Coronary artery (tissue), 2 donors: ENCODE data around the gene SLC1A5.
"Not testable (repeated sequence)": the region's sequence is repeated elsewhere in the genome, so short reads cannot be mapped to it uniquely, and the experiment has no call there.

ENCODE experiments used
- DNase-seq: peaks from one replicate; pipeline ENCODE4 v3.0.0-alpha.2; 2017; ENCODE audit warnings: low spot score
- H3K27ac ChIP-seq, 2 donors: fragments of 200-600 bp; sonication (generic); one replicate each; pipeline ENCODE4 v1.5.1; 2016 to 2019
- H3K4me3 ChIP-seq: fragments of 200-600 bp; sonication (generic); 2 replicates; pipeline ENCODE4 v1.5.1; 2016; ENCODE audit warnings: mild to moderate bottlenecking, moderate library complexity
- CTCF ChIP-seq: fragments of 200-600 bp; sonication (generic); IDR thresholded peaks from one replicate; pipeline ENCODE4 v1.5.1; 2019; ENCODE audit warnings: antibody characterized with exemption

The SLC1A5 gene

GRCh38 chr19:46786236-46787039 is 2.0 kb downstream of the SLC1A5 start:
- no peak for TF ChIP-seq CTCF
- Histone ChIP-seq H3K27ac (peak overlapping the region; percentile 94 to 95), H3K4me3 (peak overlapping the region; percentile 91)
- peak; percentile 90 for DNase-seq

- peak overlapping the region; percentile 94 to 95 for H3K27ac ChIP-seq
Measured at GRCh38 chr19:46785980-46786235, 2.5 kb downstream of the SLC1A5 start.

GRCh38 chr19:46785054-46785979 is 3.1 kb downstream of the SLC1A5 start:
- peak overlapping the region; percentile 94 to 95 for H3K27ac ChIP-seq
- no peak for DNase-seq
- H3K4me3 ChIP-seq = peak overlapping the region; percentile 91
- no peak for TF ChIP-seq CTCF

More at GRCh38 chr19:46785980-46786235, 2.5 kb downstream of the SLC1A5 start:
- H3K4me3 ChIP-seq = peak overlapping the region; percentile 91
- DNase-seq = no peak
- TF ChIP-seq CTCF = no peak

- no peak for TF ChIP-seq CTCF
- Histone ChIP-seq H3K27ac (peak overlapping the region in 1 of 2 donors; percentile 94), H3K4me3 (peak overlapping the region; percentile 91)
- peak; percentile 79 for DNase-seq
Measured at GRCh38 chr19:46784262-46785053, 3.9 kb downstream of the SLC1A5 start.

- no peak for DNase-seq
- H3K27ac ChIP-seq = peak overlapping the region in 1 of 2 donors; percentile 94
- H3K4me3 ChIP-seq = no peak overlapping the region
- TF ChIP-seq CTCF = no peak
Measured at GRCh38 chr19:46783670-46784069, 4.7 kb downstream of the SLC1A5 start.

- no peak for DNase-seq
- Histone ChIP-seq H3K27ac (no peak overlapping the region), H3K4me3 (no peak overlapping the region)
- TF ChIP-seq CTCF = no peak
Measured at GRCh38 chr19:46782355-46783019, 5.9 kb downstream of the SLC1A5 start.

- DNase-seq, H3K4me3 ChIP-seq: not testable (repeated sequence)
- peak overlapping the region in 1 of 2 donors; percentile 21 for H3K27ac ChIP-seq
Measured at GRCh38 chr19:46777956-46778645, 10.3 kb downstream of the SLC1A5 start.
